Pancreas (tissue), 10 donors: ENCODE results near the gene CEACAM8. TPM values are rescaled to one million over a fixed set of nuclear protein-coding genes. Genes with fewer than 3 reads are reported as not detected.

Experiments used
- ATAC-seq, 4 donors: fragments of 200-7000 bp; cut with Tn5 transposase; one replicate each; pipeline versions ENCODE4 v1.8.0 to v1.9.1; 2020; ENCODE audit warnings: mild to moderate bottlenecking in 4 of 4, moderate library complexity in 4 of 4
- DNase-seq, 6 donors: peaks; one replicate each; pipeline ENCODE4 v3.0.0-alpha.2; 2020
- FAIRE-seq: peaks from 2 replicates; lab custom pipeline; 2012; peaks lifted over from hg19 to GRCh38; lab: Jason Lieb, UNC
- H3K27ac ChIP-seq, 4 donors: fragments of 200-600 bp; sonication (generic); 1 replicate in 3 of 4; 2 replicates in 1 of 4; pipeline versions ENCODE4 v1.5.0 to v1.8.0; 2020
- H3K27me3 ChIP-seq, 4 donors: fragments of 200-600 bp; one replicate each; pipeline ENCODE4 v1.8.0; 2021
- H3K36me3 ChIP-seq, 3 donors: fragments of 200-600 bp; sonication (generic) in 1 of 3; one replicate each; pipeline versions ENCODE4 v1.5.0 to v1.8.0; 2020 to 2021
- H3K4me1 ChIP-seq, 3 donors: fragments of 200-600 bp; one replicate each; pipeline ENCODE4 v1.8.0; 2021
- H3K4me3 ChIP-seq, 4 donors: fragments of 200-600 bp; sonication (generic) in 2 of 4; one replicate each; pipeline versions ENCODE4 v1.5.0 to v1.8.0; 2020 to 2021
- H3K9me3 ChIP-seq, 4 donors: fragments of 200-600 bp; one replicate each; pipeline ENCODE4 v1.8.0; 2021
- CTCF ChIP-seq, 4 donors: fragments of 200-600 bp; sonication (generic) in 3 of 4; IDR thresholded peaks; one replicate each; pipeline versions ENCODE4 v1.5.0 to v1.8.0; 2021; ENCODE audit warnings: antibody characterized with exemption in 4 of 4
- WGBS, 2 donors: extraction: QIAGEN DNeasy Blood & Tissue Kit; methylation state at CpG; one replicate each; pipeline ENCODE4 v1.1.7; 2013; 5-methylcytosine and 5-hydroxymethylcytosine counted together
- intact Hi-C, 3 donors: fragments of 100-400 bp; cut with DNase I; formaldehyde crosslinking; loops; one replicate each; pipeline versions ENCODE4 v1.11.1 to v1.14.2; 2022
- polyA plus RNA-seq, 2 donors: library from polyadenylated mRNA; stranded (reverse); fragments of 200-250 nt; gene quantifications; one replicate each; pipeline ENCODE4 v1.2.3, GENCODE V29; 2013
- total RNA-seq, 6 donors: library from RNA; stranded (reverse); fragmentation: NEBNext Ultra II Directional in 4 of 6; extraction: Animal tissue kit (Norgen Biotek cat#: 25700) in 4 of 6; gene quantifications; one replicate each; pipeline versions ENCODE4 v1.2.1 to v1.2.4, GENCODE V29; 2021 to 2023
- donor health status: healthy with polysubstance abuse.
- donor health status: DM: no; HTN: no; CAD: no; lungs with moderate emphysema.
- donor health status: DM: no; HTN: no; CAD: no.
- donor health status: control.
- donor health status: control.
- donor health status: Bipolar disorder and iron deficiency.
- donor health status: DM: yes; HTN: yes; CAD: no.
- donor health status: DM: no; HTN: no; CAD: no.
- donor health status: DM: no; HTN: no; CAD: no.
- donor health status: DM: yes; HTN: yes; CAD: no.

Gene CEACAM8
- total and polyA plus RNA-seq, 8 donors: not detected

- no peak for DNase-seq
- WGBS, 2 donors: 64 to 71% methylated on average over 7 of the region's 7 CpGs
- H3K27me3 ChIP-seq: no peaks in the 10 kb centered on the region
- no peak overlapping the region for H3K4me3 ChIP-seq
- H3K9me3 ChIP-seq: no peaks in the 10 kb centered on the region
- H3K36me3 ChIP-seq: no peaks in the 10 kb centered on the region
- TF ChIP-seq CTCF (IDR thresholded peaks at IDR 0.05): no peak
- no peaks in the 10 kb centered on the region for H3K4me1 ChIP-seq
- intact Hi-C loops: no loop called here
- no peak overlapping the region for H3K27ac ChIP-seq
- FAIRE-seq: no peak
- no peak for ATAC-seq
Observed at GRCh38 chr19:42589792-42590191, 4.9 kb downstream of the CEACAM8 start.

- H3K4me3 ChIP-seq: no peak overlapping the region
- H3K27me3 ChIP-seq: no peaks in the 10 kb centered on the region
- H3K4me1 ChIP-seq: no peaks in the 10 kb centered on the region
- no peak for DNase-seq
- TF ChIP-seq CTCF (IDR thresholded peaks at IDR 0.05): no peak
- no peaks in the 10 kb centered on the region for H3K36me3 ChIP-seq
- no peak for ATAC-seq
- H3K27ac ChIP-seq: no peak overlapping the region
- no peak for FAIRE-seq
- H3K9me3 ChIP-seq: no peaks in the 10 kb centered on the region
- intact Hi-C loops: no loop called here
Observed at GRCh38 chr19:42584466-42584865, 10.3 kb downstream of the CEACAM8 start.

- FAIRE-seq: peak; percentile 78
- no peaks in the 10 kb centered on the region for H3K36me3 ChIP-seq
- intact Hi-C loops: no loop called here
- 40 to 65% methylated on average over 1 of the region's 1 CpG for WGBS, 2 donors
- no peak for ATAC-seq
- H3K4me1 ChIP-seq: no peaks in the 10 kb centered on the region
- H3K9me3 ChIP-seq: no peaks in the 10 kb centered on the region
- no peak overlapping the region for H3K4me3 ChIP-seq
- no peak overlapping the region for H3K27ac ChIP-seq
- DNase-seq: no peak
- TF ChIP-seq CTCF (IDR thresholded peaks at IDR 0.05): no peak
- peaks cover 0 to 3% (median 0%) of the 10 kb centered on the region in 4 donors for H3K27me3 ChIP-seq
Observed at GRCh38 chr19:42577016-42577415, 17.7 kb downstream of the CEACAM8 start.

- no peaks in the 10 kb centered on the region for H3K9me3 ChIP-seq
- FAIRE-seq (no peak), ATAC-seq (no peak), DNase-seq (no peak)
- TF ChIP-seq CTCF (IDR thresholded peaks at IDR 0.05): no peak
- no peak overlapping the region for H3K4me3 ChIP-seq
- no peaks in the 10 kb centered on the region for H3K4me1 ChIP-seq
- 58 to 80% methylated on average over 2 of the region's 2 CpGs for WGBS, 2 donors
- no peaks in the 10 kb centered on the region for H3K36me3 ChIP-seq
- H3K27ac ChIP-seq: no peak overlapping the region
- intact Hi-C loops: no loop called here
- H3K27me3 ChIP-seq: peaks cover 0 to 3% (median 0%) of the 10 kb centered on the region in 4 donors
Observed at GRCh38 chr19:42576241-42576640, 18.5 kb downstream of the CEACAM8 start.

GRCh38 chr19:42573642-42574041, 21.1 kb downstream of the CEACAM8 start:
- intact Hi-C loops: no loop called here
- no peak for TF ChIP-seq CTCF (IDR thresholded peaks at IDR 0.05)
- DNase-seq (no peak), FAIRE-seq (no peak), ATAC-seq (no peak)
- no peak overlapping the region for H3K4me3 ChIP-seq
- H3K36me3 ChIP-seq: no peaks in the 10 kb centered on the region
- no peak overlapping the region for H3K27ac ChIP-seq
- H3K4me1 ChIP-seq: no peaks in the 10 kb centered on the region
- 28 to 30% methylated on average over 1 of the region's 1 CpG for WGBS, 2 donors
- H3K9me3 ChIP-seq: no peaks in the 10 kb centered on the region
- H3K27me3 ChIP-seq: peaks cover 0 to 3% (median 0%) of the 10 kb centered on the region in 4 donors
